Lower leg skin (tissue), 4 donors: ENCODE measurements around the gene SLC35B2. TPM values are rescaled to one million over a fixed set of nuclear protein-coding genes. Genes with fewer than 3 reads are reported as not detected.
A peak's percentile ranks its signal among the peaks of the same experiment; 100 is the strongest.

ENCODE experiments used
- DNase-seq, 2 donors: peaks; one replicate each; pipeline ENCODE4 v3.0.0-alpha.2; 2019; ENCODE audit warnings: low spot score in 2 of 2
- H3K4me3 ChIP-seq: fragments of 200-600 bp; sonication (generic); 2 replicates; pipeline ENCODE4 v1.5.1; 2017; ENCODE audit warnings: mild to moderate bottlenecking, low read depth; ENCODE audit not compliant: poor library complexity, severe bottlenecking
- CTCF ChIP-seq, 3 donors: fragments of 450-650 bp; IDR thresholded peaks; one replicate each; pipeline ENCODE4 v1.5.1; 2016; ENCODE audit warnings: antibody characterized with exemption in 3 of 3, mild to moderate bottlenecking in 3 of 3, moderate library complexity in 2 of 3
- POLR2A ChIP-seq, 2 donors: fragments of 450-650 bp; IDR thresholded peaks; one replicate each; pipeline ENCODE4 v1.6.1; 2016 to 2017; ENCODE audit warnings: antibody characterized with exemption in 2 of 2, mild to moderate bottlenecking in 1 of 2, moderate library complexity in 1 of 2
- WGBS, 2 donors: methylation state at CpG; one replicate each; pipeline ENCODE4 v1.1.5; 2018; 5-methylcytosine and 5-hydroxymethylcytosine counted together
- intact Hi-C: fragments of 100-400 bp; cut with DNase I; formaldehyde crosslinking; loops from one replicate; pipeline ENCODE4 v1.15.0; 2023; ENCODE audit warnings: low total_unique reads
- total RNA-seq, 4 donors: library from RNA; depleted of rRNA; stranded (reverse); fragments of >200 nt; gene quantifications; one replicate each; pipeline ENCODE4 v1.1.0, GENCODE V29; 2016

SLC35B2 gene
- total RNA-seq, 4 donors from 2014 or later, result 18.0 to 40.6 (median 32.6) TPM

GRCh38 chr6:44255871-44256774 lies 1.2 kb downstream of the SLC35B2 start:
- 18 to 24% methylated on average over 15 of the region's 15 CpGs for WGBS, 2 donors
- no peak for TF ChIP-seq CTCF (IDR thresholded peaks at IDR 0.05)
- no peak for TF ChIP-seq POLR2A (IDR thresholded peaks at IDR 0.05)
- peak overlapping the region; percentile 81 for H3K4me3 ChIP-seq
- intact Hi-C loops, result loop anchor here (5.0 kb wide), 1 partner anchor 84 kb away; no protein-coding TSS in a partner anchor
- DNase-seq, result no peak

- no peak overlapping the region for H3K4me3 ChIP-seq
- 59 to 64% methylated on average over 16 of the region's 16 CpGs for WGBS, 2 donors
- no peak for DNase-seq
- intact Hi-C loops, result loop anchor here (5.0 kb wide), 1 partner anchor 83 kb away; no protein-coding TSS in a partner anchor
- TF ChIP-seq CTCF (IDR thresholded peaks at IDR 0.05) (no peak), POLR2A (IDR thresholded peaks at IDR 0.05) (no peak)
Measured at GRCh38 chr6:44255105-44255808, 2.1 kb downstream of the SLC35B2 start.

GRCh38 chr6:44254191-44255104 lies 2.9 kb downstream of the SLC35B2 start:
- intact Hi-C loops, result loop anchor here (5.0 kb wide), 1 partner anchor 82 kb away; no protein-coding TSS in a partner anchor
- WGBS, 2 donors, result 78 to 84% methylated on average over 12 of the region's 12 CpGs
- no peak for DNase-seq
- TF ChIP-seq POLR2A (IDR thresholded peaks at IDR 0.05) (no peak), CTCF (IDR thresholded peaks at IDR 0.05) (no peak)
- no peak overlapping the region for H3K4me3 ChIP-seq

- intact Hi-C loops, result no loop called here
- 68 to 70% methylated on average over 10 of the region's 10 CpGs for WGBS, 2 donors
- no peak for TF ChIP-seq POLR2A (IDR thresholded peaks at IDR 0.05)
- DNase-seq, result no peak
- no peak overlapping the region for H3K4me3 ChIP-seq
Measured at GRCh38 chr6:44253307-44254101, 3.8 kb downstream of the SLC35B2 start.

- intact Hi-C loops, result no loop called here
- no peak for DNase-seq
- WGBS, 2 donors, result 91 to 95% methylated on average over 14 of the region's 14 CpGs
- H3K4me3 ChIP-seq, result no peak overlapping the region
- TF ChIP-seq POLR2A (IDR thresholded peaks at IDR 0.05), result no peak
- TF ChIP-seq CTCF (IDR thresholded peaks at IDR 0.05), result no peak
Measured at GRCh38 chr6:44251576-44252524, 5.5 kb downstream of the SLC35B2 start.
